Hematopoietic multipotent progenitor cell treated with erythropoietin and hydrocortisone succinate and interleukin-3 and kit ligand, for 4 days (in vitro differentiated cells): ENCODE data around the gene GMDS.

Experiments
- DNase-seq: peaks from one replicate; pipeline ENCODE4 v3.0.0-alpha.2; 2015

Gene GMDS

DNA sequence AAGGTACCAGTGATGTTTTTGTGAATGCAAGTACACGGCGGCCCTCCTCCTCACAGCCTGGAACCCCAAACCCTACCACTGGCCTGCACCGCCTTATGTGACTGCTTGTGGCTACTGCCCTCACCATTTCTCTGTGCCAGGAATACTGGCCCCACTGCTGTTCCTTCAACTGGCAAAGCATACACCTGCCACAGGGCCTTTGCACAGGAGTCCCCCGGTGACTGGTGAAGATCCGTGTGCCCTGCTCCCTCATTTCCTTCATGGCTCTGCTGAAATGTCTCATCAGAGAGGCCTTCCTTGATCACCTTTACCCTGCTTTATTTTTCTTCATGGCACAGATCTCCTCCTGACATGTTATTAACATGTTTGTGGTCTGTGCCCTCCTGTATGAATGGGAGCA, 581.9 kb downstream of the GMDS start:
- no peak for DNase-seq

DNA sequence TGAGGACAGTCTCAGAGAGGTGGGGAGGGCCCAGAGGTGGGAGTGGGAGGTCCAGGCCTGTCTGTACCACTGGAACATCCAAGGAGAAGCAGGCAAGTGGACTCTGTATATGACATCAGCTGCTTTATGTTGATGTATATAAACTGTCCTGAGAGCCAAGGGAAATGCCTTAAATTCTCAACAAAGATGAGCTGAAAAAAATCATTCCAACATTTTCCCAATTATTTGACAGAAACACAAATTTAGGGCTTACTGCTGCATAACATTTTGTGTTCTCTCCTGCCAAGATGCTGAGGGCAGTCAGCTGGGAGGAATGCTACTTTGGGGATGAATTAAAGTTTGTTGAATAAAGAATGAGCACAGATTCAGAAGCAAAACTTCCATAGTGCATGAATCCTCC, 582.9 kb downstream of the GMDS start:
- DNase-seq, result no peak

DNA sequence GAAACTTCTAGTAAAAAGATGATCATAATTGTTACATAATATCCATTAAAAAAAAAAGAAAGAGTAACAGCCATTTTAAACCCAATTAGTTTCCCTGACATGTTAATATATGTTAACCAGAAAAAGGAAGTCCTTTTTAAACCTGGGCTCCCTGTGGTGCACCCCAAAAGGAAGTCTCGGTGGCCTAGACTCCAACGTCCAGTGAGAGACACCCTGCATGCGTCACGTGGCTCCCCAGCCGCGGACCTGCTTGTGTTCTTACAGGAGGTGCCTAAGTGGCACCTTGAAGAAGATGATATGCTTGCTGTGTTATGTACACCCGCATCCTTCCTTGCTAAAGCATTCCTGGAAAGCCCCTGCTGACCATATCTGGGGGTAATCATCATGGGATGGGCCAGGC, 585.6 kb downstream of the GMDS start:
- peak; percentile 49 for DNase-seq

DNA sequence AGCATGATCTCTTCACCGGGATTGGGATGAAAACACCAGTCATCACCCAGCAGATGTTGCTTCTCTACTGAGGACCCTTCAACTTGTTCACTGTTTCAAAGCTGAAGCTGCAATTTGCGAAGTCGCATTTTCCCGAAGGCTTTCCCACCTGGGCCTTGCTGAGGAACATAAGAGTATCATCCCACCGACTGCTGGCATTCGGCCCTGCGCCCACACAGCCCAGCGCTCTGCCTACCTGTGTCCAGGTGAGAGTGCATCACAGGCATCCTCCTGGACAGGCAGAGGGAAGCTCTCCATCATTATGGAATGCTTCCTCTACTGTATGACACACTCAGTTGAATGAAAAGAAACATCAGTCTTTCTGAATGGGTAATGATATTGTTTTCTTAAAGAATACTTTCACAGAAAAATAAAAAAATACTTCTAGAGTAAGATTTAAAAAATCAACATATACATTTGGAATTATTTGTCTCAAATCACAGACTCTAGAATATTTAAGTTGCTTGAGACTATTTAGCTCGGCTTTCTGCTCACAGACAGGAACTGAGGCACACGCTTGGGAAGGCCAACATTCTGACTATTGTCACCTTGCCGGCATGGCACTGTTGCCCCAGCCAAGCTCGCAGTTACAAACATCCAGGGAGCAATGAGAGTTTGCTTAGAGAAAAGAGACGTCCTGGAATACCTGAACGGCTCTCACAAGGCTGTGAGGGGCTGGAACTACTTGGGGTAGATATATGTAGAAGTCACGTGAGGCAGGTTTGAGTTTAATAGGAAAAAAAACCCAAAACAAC, 587.0 kb downstream of the GMDS start:
- no peak for DNase-seq

DNA sequence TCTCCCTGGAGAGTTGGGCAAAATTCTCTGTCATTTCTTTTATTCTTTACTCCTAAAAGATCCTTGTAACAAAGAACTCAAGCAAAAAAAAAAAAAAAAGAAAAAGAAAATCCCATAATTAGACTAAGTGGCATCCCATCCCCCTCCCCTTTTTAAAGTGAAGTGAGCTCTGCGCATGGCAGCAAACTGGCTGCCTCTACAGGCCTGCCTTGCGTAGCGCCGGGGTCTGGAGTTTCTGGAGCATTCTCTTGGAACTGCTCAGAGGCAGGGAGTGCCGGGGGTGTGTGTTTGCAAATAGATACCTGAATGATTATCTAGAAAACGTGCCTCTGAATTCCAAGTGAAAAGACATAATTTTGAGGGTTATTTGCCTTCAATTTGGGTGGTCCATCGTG, 587.6 kb downstream of the GMDS start:
- DNase-seq, result no peak

DNA sequence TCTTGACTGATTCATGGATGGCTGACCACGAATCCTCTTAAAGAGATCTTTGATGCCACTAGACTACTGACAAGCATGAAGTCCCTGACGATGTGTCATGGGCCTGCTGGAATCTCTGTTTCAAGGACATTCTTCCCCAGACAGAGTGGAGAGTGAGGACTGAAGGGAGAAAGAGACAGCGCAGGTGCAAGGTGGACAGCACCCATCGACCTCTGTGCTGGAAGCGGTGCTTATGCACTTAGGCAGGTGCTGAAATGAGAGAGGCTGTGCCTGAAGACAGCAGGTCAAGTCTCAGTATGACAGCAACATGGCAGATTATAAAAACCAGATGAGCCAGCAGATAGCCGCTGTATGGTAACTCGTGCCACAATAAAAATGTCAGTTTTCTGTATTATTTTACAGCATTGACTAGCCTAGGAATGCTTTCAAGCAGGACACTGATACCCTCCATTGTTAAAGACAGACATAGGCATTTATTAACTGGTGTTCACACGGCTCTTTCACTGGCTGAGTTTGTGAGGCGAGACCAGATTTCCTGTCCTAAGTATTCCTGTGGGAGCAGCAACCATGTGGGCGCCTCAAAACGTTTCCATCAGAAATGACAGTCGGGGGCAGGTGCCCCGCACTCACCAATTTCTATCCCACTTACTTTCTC, 588.2 kb downstream of the GMDS start:
- DNase-seq, result no peak

DNA sequence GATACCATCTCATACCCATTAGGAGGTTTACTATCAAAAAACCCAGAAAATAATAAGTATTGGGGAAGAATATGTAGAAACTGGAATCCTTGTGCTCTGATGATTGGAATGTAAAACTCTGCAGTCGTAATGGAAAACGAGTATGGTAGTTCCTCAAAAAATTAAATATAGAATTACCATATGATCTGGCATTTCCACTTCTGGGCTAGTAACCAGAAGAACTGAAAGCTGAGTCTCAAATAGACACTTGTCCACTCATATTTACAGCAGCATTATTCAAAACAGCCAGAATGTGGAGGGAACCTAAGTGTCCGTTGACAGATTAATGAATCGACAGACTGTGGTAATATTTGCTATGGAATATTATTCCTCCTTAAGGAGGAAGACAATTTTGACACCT, 591.4 kb downstream of the GMDS start:
- no peak for DNase-seq

DNA sequence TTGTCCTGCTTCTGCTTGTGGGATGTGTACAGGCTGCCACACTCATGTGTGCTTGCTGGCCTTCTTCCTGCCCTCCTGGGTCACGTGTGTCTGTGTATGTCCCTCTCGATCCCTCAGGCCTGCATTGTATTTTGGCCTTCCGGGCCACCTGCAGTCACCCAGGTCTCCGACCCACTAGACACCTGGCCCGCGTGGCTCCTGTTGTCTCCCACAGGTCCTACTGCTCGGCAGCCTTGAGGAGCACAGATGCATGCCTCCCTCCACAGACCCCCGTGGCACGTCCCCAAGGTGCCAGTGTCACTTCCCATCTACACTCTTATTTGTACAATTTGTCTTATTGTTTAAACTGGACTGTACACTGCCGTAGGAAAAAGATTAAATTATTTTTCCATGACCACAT, 592.6 kb downstream of the GMDS start:
- DNase-seq, result no peak

DNA sequence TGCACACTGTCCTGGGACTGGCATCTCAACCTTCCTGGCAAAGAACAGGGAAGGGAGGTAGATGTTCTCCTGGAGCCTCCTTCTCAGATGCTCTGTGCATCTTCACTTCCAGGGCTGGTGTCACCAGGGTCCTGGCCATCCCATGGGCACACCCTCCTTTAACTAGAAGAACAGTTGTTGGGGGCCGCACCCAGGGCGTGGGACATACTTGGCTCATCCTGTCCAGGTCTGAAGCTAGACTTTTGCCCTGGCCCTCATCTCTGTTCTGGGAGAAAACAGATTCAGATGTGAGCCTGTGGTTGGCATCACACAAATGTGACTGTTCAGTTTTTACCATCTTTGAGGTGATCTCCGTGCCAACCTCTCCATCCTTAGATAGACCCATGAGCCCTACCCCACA, 594.0 kb downstream of the GMDS start:
- no peak for DNase-seq

DNA sequence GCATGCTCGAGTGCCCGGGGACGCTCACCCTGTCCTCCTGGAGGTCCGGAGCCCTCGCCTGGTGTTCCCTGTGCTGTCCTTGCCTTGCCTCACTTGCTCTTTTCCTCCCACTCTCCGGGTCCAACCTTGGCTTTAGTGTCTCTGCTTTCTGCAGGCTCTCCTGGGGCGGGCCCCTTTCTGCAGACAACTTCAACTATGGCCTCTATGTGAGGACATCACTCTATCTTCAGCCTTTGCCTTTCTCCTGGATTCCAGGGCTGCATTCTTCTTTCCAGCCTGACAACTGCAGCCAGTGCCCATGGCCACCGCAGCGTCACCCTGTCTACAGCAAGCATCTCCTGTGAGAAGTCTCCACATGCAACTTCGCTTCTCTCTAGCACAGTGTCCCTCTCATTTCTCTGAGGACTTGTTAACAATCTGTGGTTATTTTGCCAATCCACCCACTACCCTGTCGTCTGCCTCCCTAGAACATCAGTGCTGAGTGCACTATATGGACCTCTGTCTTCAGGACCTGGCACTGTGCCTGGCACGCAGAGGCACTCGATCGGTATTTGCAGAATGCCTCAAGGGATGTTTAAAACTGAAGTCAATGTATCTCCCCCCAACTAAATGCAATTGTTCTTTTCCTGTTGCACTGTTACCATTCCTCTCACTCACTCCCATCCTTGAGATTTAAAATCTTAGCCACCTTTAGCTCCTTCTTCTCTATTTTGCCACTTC, 599.8 kb downstream of the GMDS start:
- DNase-seq, result no peak

DNA sequence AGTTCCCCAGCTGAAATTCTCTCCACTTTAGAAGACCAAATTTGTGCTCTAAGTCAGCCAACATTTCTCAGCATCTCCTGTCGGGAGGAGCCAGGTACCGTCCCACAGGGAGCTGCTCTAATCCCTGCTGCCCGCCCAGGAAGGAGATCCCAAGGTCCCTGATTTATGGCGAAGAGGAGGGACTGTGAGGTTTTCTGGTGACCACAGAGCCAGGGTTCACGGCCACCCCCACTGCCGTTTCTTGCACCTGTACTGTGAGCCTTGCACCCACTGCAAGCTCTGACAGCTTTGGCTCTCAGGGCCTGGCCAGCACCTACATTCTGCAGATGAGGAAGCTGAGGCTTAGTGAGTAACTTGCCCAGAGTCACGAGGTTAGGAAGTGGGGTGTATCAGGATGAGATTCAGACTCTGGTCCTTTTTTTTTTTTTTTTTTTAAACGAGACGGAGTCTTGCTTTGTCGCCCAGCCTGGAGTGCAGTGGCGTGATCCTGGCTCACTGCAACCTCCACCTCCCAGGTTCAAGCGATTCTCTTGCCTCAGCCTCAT, 600.8 kb downstream of the GMDS start:
- DNase-seq, result no peak

DNA sequence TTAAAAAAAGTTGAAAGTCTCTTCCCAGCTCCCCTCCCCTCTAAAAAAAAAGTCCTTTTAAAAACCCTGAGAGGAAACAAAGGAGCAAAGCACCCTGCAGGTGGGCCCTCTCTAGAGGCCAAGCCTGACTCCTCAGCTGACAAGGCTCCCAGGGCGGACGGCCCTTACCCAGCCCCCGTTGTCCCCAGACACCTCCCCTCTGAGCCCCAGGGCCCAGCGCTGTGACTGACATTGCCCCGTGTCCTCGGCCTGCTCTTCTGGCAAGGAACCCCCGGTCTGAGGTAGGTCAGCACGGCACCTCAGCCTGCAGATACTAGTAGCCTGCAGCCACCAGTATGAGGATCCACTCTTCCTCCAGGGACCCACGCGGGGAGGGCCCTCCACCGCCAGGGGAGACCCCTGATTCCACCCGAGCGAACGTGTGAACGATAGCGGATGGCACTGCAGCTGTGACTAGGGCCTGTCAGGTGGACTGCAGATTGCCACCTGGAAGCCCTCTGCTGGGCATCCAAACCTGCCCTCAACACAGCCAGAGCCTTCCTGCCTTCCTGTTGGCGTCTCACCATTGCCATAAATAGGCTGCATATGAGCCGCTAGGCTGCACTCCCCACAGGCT, 601.5 kb downstream of the GMDS start:
- no peak for DNase-seq

DNA sequence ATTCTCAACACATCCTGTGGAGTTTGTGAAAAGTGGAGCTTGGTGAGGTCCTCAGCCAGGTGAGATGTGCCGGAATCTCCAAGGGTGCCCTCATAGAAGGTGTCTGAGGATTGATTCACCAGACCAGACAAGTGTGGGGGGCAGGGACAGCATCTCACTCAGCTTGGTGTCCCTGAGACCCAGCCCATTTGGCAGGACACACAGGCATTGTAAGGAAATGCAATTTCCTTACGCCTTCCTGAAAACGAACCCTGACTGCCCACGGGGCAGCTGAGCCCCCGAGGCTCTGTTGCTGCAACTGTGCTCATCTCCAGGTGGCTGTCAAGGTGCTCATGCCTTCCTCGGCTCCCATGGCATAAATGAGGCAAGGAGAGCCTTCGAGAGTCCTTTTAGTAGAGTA, 602.3 kb downstream of the GMDS start:
- no peak for DNase-seq

DNA sequence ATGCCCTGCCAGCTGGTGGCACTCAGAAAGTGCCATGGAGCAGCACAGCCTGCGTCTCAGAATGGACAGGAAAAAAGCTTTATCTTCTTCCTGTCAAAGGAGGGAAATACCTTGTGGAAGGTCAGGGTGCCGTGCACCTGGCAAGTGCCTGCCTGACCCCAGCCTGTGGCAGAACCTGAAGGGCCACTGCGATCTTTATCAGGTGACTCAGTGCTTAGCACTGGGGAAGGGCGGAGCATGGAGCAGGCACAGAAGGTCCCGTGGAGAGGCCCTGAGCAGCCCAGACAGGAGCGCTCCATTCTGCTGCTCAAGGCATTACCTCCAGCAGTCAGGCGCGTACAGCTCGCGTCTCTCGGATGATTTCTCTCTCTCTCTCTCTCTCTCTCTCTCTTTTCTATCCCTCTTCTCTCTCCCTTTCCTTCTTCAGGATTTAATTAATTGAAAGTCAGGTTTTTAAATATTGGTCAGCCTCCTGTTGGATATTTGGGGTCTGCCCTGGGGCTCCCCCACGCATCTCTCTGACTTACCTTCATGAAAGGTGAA, 604.0 kb downstream of the GMDS start:
- no peak for DNase-seq

DNA sequence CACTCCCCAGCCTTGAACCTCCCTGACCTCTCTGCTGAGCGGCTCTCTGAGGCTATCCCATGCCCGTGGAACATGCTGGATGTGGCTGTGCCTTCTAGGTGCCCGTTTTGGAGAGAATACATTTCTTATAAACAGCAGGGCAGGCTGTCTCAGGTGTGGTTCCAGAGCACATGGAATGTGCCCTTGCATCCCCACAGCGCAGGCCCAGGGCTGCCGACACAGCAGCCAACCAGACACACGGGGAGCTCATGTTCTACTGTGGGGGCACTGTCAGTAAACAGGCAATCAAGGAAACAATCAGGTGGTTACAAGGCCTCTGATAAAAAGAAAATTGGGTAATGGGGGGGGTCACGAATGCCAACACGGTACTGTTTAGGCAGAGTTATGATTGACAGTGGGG, 604.9 kb downstream of the GMDS start:
- DNase-seq, result no peak

DNA sequence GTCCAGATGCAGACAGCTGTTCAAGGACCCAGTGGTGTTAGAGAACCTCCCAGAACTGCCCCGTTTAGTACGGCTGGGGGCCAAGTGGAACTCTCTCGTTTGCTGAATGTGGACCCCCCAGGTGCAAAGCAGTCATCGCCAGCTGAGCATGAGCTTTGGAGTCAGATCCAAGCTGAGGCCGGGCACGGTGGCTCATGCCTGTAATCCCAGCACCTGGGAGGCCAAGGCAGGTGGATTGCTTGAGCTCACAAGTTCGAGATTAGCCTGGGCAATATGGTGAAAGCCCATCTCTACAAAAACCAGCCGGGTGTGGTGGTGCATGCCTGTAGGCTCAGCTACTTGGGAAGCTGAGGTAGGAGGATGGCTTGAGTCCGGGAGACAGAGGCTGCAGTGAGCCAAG, 606.0 kb downstream of the GMDS start:
- DNase-seq, result no peak

DNA sequence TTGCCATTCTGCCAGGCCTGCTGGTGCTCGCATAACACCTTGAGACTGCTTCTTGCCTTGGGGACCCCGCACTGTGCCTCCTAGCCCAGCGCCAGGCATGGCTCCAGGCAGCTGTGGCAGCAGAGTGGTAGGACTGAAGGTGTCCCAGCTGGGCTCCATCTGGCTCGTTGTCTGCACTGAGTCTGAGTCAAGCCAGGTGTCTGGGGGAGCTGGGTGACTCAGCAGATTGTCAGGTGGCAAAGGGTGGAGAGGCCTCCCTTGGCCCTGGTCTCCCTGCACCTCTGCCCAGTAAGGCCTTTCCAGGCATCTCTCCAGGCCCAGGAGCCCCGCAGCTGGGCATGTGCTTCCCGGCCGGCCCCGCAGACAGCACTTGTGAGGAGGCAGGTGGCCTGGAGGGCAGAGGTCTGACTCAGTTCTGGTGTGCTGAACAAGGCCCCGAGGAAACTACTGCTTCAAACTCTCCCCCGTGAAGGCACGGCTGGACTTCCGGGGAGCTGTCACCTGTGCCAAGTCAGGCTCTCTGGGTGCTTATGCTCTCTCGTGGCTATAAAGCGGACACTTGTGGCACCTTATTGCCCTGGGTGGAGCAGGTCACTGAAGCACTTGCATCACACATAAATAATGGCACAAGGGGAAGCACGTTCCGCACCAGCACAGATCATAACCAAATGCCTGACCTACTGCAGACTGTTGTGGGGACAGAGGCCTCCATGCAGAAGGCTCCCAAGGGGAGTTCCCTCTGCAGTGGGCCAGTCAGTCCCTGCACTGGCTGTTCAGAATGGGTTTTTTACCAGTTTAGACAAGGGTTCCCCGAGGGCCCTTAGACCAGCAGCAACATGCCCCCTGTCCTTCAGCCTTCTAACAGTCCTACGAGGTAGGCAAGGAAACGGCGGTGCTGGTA, 608.2 kb downstream of the GMDS start:
- DNase-seq, result no peak

DNA sequence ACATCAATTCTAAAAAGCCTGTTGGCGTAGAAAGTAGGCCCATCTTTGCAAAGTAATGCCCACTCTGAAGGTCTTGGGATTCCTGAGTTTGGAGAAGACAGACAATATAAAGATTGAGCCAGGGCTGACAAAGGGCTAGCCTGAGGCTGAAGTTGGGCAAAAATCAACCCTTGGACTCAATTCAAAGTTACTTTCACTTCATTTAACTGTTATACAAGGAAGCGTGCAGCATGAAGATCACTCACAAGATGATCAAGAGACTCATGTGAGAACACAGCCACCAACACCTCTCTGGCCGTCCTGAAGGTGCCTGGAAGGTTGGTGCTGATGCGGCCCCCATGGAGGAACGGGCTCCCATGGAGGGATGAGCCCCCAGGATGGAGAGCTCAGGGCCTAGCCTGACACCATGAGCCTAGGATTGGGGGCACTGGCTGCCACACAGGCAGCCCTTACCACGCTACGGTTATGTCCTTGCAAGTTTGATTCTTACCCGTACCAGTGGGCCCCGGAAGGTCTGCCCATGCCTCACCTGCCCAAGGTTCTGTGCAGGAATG, 609.1 kb downstream of the GMDS start:
- DNase-seq, result no peak

DNA sequence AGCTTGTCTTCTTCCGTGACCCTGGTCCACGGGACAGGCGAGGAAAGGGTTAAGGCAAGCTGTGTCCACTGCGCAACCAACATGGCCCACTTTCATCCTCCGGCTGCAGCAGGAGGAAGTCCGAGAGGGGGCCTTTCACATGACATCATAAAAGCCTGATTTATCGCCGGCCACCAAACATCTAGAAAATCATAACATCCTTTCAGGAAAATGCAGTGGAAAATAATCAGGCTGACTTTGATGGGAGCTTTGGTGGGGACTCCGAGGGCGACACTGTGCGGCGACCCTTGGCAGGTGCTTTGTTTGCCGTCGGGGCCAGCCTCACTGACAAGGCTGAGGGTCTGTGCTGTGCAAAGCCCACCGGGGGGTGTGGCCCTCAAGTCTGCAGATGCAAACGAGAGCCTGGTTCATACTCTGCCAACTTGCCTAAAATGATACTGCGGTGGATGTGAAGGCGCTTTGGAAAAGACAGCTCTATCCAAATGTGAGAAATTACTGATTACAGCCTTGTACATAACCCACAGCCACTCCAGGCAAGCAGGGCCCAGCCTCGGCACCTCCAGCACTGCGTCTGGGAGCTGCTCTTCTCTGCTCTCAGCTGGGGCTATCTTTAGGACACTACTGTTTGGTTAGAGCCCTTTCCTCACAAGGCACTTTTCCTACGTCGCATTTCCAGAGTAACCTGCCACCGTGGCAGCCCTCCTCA, 609.9 kb downstream of the GMDS start:
- DNase-seq, result no peak

DNA sequence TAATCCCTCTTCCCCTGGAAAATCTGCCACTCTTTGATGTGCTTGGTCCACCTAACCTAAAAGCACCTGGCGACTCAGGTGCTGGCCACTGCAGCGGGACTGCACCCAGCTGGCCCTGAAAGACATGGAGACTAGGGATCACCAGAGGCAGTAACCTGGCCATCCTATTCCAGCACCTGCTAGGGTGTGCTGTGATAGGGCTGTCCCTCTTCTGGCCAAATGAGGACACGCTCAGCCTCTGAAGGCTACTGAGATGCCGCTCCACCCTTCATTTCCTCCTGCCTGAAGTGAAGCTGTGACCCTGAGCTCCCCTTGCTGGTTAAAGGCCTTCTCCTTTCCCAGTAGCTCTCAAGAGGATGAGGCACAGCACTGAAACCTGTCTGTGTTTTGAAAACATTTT, 611.3 kb downstream of the GMDS start:
- DNase-seq, result no peak
